H9 (cell line): Measurements from ENCODE around the gene GSG1L. TPM values are rescaled to one million over a fixed set of nuclear protein-coding genes. Genes with fewer than 3 reads are reported as not detected.

Experiments
- DNase-seq: peaks from one replicate; pipeline ENCODE4 v3.0.0-alpha.2; 2017
- H2AFZ ChIP-seq: one replicate; pipeline ENCODE4 v1.6.1; 2013; ENCODE audit warnings: mild to moderate bottlenecking, low read length, control low read depth, moderate library complexity
- H2AK5ac ChIP-seq: 2 replicates; pipeline ENCODE4 v1.6.1; 2013; ENCODE audit warnings: low read length, control low read depth, mixed read lengths; ENCODE audit not compliant: insufficient read length
- H2BK120ac ChIP-seq: one replicate; pipeline ENCODE4 v1.6.1; 2013; ENCODE audit warnings: low read depth, mild to moderate bottlenecking, low read length, control low read depth, inconsistent platforms; ENCODE audit not compliant: poor library complexity, severe bottlenecking
- H2BK12ac ChIP-seq: 2 replicates; pipeline ENCODE4 v1.6.1; 2013; ENCODE audit warnings: low read length, control low read depth, mixed read lengths, low read depth; ENCODE audit not compliant: insufficient read length
- H2BK15ac ChIP-seq: 2 replicates; pipeline ENCODE4 v1.6.1; 2013; ENCODE audit warnings: low read depth, low read length, control low read depth
- H2BK20ac ChIP-seq: one replicate; pipeline ENCODE4 v1.6.1; 2013; ENCODE audit warnings: low read depth, mild to moderate bottlenecking, low read length, control low read depth, inconsistent platforms; ENCODE audit not compliant: poor library complexity, severe bottlenecking
- H2BK5ac ChIP-seq: 2 replicates; pipeline ENCODE4 v1.6.1; 2013; ENCODE audit warnings: low read length, control low read depth, mixed read lengths; ENCODE audit not compliant: insufficient read length
- H3K14ac ChIP-seq: 2 replicates; pipeline ENCODE4 v1.6.1; 2013; ENCODE audit warnings: low read length, control low read depth; ENCODE audit not compliant: insufficient read depth
- H3K18ac ChIP-seq: 2 replicates; pipeline ENCODE4 v1.6.1; 2013; ENCODE audit warnings: low read depth, mild to moderate bottlenecking, mixed read lengths, low read length, control low read depth; ENCODE audit not compliant: insufficient read length
- H3K23ac ChIP-seq: 2 replicates; pipeline ENCODE4 v1.6.1; 2013; ENCODE audit warnings: low read length, control low read depth, mixed read lengths, low read depth; ENCODE audit not compliant: insufficient read length
- H3K23me2 ChIP-seq: 2 replicates; pipeline ENCODE4 v1.6.1; 2013; ENCODE audit warnings: low read depth, mild to moderate bottlenecking, mixed read lengths, low read length, control low read depth; ENCODE audit not compliant: insufficient read length, poor library complexity, severe bottlenecking
- H3K27ac ChIP-seq: 2 replicates; pipeline ENCODE4 v1.5.1; 2013; ENCODE audit warnings: low read length, control low read depth, mixed read lengths, low read depth; ENCODE audit not compliant: insufficient read length
- H3K27me3 ChIP-seq: 2 replicates; pipeline ENCODE4 v1.6.1; 2013; ENCODE audit warnings: low read length, control low read depth, inconsistent platforms; ENCODE audit not compliant: insufficient read depth
- H3K4ac ChIP-seq: 2 replicates; pipeline ENCODE4 v1.6.1; 2013; ENCODE audit warnings: low read depth, mild to moderate bottlenecking, control low read depth, inconsistent platforms, low read length, moderate library complexity
- H3K4me1 ChIP-seq: 2 replicates; pipeline ENCODE4 v1.6.1; 2013; ENCODE audit warnings: low read length, control low read depth, inconsistent platforms; ENCODE audit not compliant: insufficient read depth
- H3K4me2 ChIP-seq: 2 replicates; pipeline ENCODE4 v1.6.1; 2013; ENCODE audit warnings: low read length, control low read depth, mixed read lengths; ENCODE audit not compliant: insufficient read length, insufficient read depth
- H3K56ac ChIP-seq: 2 replicates; pipeline ENCODE4 v1.6.1; 2013; ENCODE audit warnings: low read depth, mild to moderate bottlenecking, mixed read lengths, low read length, control low read depth; ENCODE audit not compliant: insufficient read length
- H3K79me1 ChIP-seq: 2 replicates; pipeline ENCODE4 v1.6.1; 2013; ENCODE audit warnings: low read depth, mild to moderate bottlenecking, moderate library complexity, low read length, control low read depth, inconsistent platforms; ENCODE audit not compliant: insufficient read depth, poor library complexity, severe bottlenecking
- H3K79me2 ChIP-seq: 2 replicates; pipeline ENCODE4 v1.6.1; 2013; ENCODE audit warnings: low read length, control low read depth, inconsistent platforms; ENCODE audit not compliant: insufficient read depth
- H3K9ac ChIP-seq: 2 replicates; pipeline ENCODE4 v1.6.1; 2013; ENCODE audit warnings: low read length, control low read depth, mixed read lengths; ENCODE audit not compliant: insufficient read length; ENCODE audit errors: extremely low read depth
- H3K9me3 ChIP-seq: one replicate; pipeline ENCODE4 v1.6.1; 2013; ENCODE audit warnings: low read depth, low read length, inconsistent platforms; ENCODE audit not compliant: control insufficient read depth
- H3T11ph ChIP-seq: one replicate; pipeline ENCODE4 v1.6.1; 2013; ENCODE audit warnings: mild to moderate bottlenecking, low read length, control low read depth, inconsistent platforms
- H4K20me1 ChIP-seq: one replicate; pipeline ENCODE4 v1.6.1; 2013; ENCODE audit not compliant: control insufficient read depth, insufficient read length, insufficient read depth
- H4K5ac ChIP-seq: 2 replicates; pipeline ENCODE4 v1.6.1; 2013; ENCODE audit warnings: low read depth, mild to moderate bottlenecking, mixed read lengths, low read length, control low read depth; ENCODE audit not compliant: insufficient read length
- H4K8ac ChIP-seq: replicated peaks from 2 replicates; pipeline ENCODE4 v1.6.1; 2013; ENCODE audit warnings: low read length, control low read depth, mixed read lengths, low read depth; ENCODE audit not compliant: insufficient read length
- H4K91ac ChIP-seq: 2 replicates; pipeline ENCODE4 v1.6.1; 2013; ENCODE audit warnings: low read depth, mild to moderate bottlenecking, moderate library complexity, mixed read lengths, low read length, control low read depth; ENCODE audit not compliant: insufficient read length
- H3K27ac Mint-ChIP-seq, 3 experiments: 2 replicates in 2 of 3; 3 replicates in 1 of 3; pipeline ENCODE4 v1.8.0; 2020 to 2021; ENCODE audit warnings: mixed read lengths in 3 of 3, mild to moderate bottlenecking in 1 of 3, moderate library complexity in 1 of 3
- H3K27me3 Mint-ChIP-seq: 2 replicates; pipeline ENCODE4 v1.8.0; 2021; ENCODE audit warnings: low read depth, mild to moderate bottlenecking, moderate library complexity, mixed read lengths
- H3K36me3 Mint-ChIP-seq, 3 experiments: 2 replicates in 2 of 3; 3 replicates in 1 of 3; pipeline ENCODE4 v1.8.0; 2020 to 2021; ENCODE audit warnings: low read depth in 3 of 3, mixed read lengths in 3 of 3; ENCODE audit not compliant: insufficient read depth in 1 of 3
- H3K4me1 Mint-ChIP-seq, 2 experiments: 2 replicates each; pipeline ENCODE4 v1.8.0; 2020; ENCODE audit warnings: mixed read lengths in 2 of 2
- H3K4me3 Mint-ChIP-seq, 2 experiments: 2 replicates in 1 of 2; 3 replicates in 1 of 2; pipeline ENCODE4 v1.8.0; 2020 to 2021; ENCODE audit warnings: mild to moderate bottlenecking in 2 of 2, mixed read lengths in 2 of 2, moderate library complexity in 1 of 2
- H3K9me3 Mint-ChIP-seq, 2 experiments: 2 replicates in 1 of 2; 3 replicates in 1 of 2; pipeline ENCODE4 v1.8.0; 2020; ENCODE audit warnings: mild to moderate bottlenecking in 2 of 2, mixed read lengths in 2 of 2, moderate library complexity in 1 of 2
- CTCF ChIP-seq: fragments of 200-600 bp; sonication (generic); conservative IDR thresholded peaks from 3 replicates; pipeline ENCODE4 v1.8.0; 2021; ENCODE audit warnings: antibody characterized with exemption, mild to moderate bottlenecking
- WGBS: extraction: QIAGEN DNeasy Blood & Tissue Kit; methylation state at CpG from one replicate; pipeline ENCODE4 v1.1.7; 2013; ENCODE audit warnings: missing lambda C conversion rate, low lambda C conversion rate, mixed read lengths; ENCODE audit not compliant: insufficient read length; ENCODE audit errors: extremely low coverage; 5-methylcytosine and 5-hydroxymethylcytosine counted together
- total RNA-seq: library from RNA; stranded (reverse); gene quantifications from 2 replicates; pipeline ENCODE4 v1.2.1, GENCODE V29; 2021

The GSG1L gene
- total RNA-seq, 1 experiment from 2014 or later: 0.35 TPM

GRCh38 chr16:27906883-27907282 is 156.6 kb downstream of the GSG1L start:
- no peak overlapping the region for H3K14ac ChIP-seq
- no peaks in the 10 kb centered on the region for H3K27me3 ChIP-seq
- no peak overlapping the region for H3K4ac ChIP-seq
- H4K5ac ChIP-seq: no peak overlapping the region
- no peaks in the 10 kb centered on the region for H3K79me1 ChIP-seq
- H2BK15ac ChIP-seq: no peak overlapping the region
- H2AFZ ChIP-seq: no peak overlapping the region
- H3K4me2 ChIP-seq: no peak overlapping the region
- H4K20me1 ChIP-seq: no peaks in the 10 kb centered on the region
- no peak overlapping the region for H3K23ac ChIP-seq
- no peak overlapping the region for H4K91ac ChIP-seq
- no peak overlapping the region for H2AK5ac ChIP-seq
- no peak overlapping the region for H2BK12ac ChIP-seq
- no peak overlapping the region for H3T11ph ChIP-seq
- no CpG with 5 or more reads among the region's 3 CpGs for WGBS
- no peaks in the 10 kb centered on the region for H3K9me3 ChIP-seq
- H4K8ac ChIP-seq: no peak overlapping the region
- H3K18ac ChIP-seq: no peak overlapping the region
- no peaks in the 10 kb centered on the region for H3K79me2 ChIP-seq
- H2BK120ac ChIP-seq: no peak overlapping the region
- no peak for DNase-seq
- H3K27ac ChIP-seq: no peak overlapping the region
- H3K23me2 ChIP-seq: no peaks in the 10 kb centered on the region
- no peak overlapping the region for H3K27ac Mint-ChIP-seq
- no peak overlapping the region for H3K9ac ChIP-seq
- no peak overlapping the region for H3K4me3 Mint-ChIP-seq
- H2BK20ac ChIP-seq: no peak overlapping the region
- H3K4me1 ChIP-seq: no peaks in the 10 kb centered on the region
- H2BK5ac ChIP-seq: no peak overlapping the region
- no peak for TF ChIP-seq CTCF
- peaks cover 16% of the 10 kb centered on the region for H3K27me3 Mint-ChIP-seq
- H3K36me3 Mint-ChIP-seq: no peaks in the 10 kb centered on the region; a peak in 1 of 7 replicates
- no peaks in the 10 kb centered on the region for H3K9me3 Mint-ChIP-seq
- peaks cover 3 to 6% of the 10 kb centered on the region in 2 experiments; a peak in 3 of 4 replicates for H3K4me1 Mint-ChIP-seq
- no peak overlapping the region for H3K56ac ChIP-seq
